ENCODE measurements around the gene COG7.

- no peak for TF ChIP-seq EZH2 (IDR thresholded peaks at IDR 0.05; ENCODE audit: low read length)
- TF ChIP-seq, protein P1, sequence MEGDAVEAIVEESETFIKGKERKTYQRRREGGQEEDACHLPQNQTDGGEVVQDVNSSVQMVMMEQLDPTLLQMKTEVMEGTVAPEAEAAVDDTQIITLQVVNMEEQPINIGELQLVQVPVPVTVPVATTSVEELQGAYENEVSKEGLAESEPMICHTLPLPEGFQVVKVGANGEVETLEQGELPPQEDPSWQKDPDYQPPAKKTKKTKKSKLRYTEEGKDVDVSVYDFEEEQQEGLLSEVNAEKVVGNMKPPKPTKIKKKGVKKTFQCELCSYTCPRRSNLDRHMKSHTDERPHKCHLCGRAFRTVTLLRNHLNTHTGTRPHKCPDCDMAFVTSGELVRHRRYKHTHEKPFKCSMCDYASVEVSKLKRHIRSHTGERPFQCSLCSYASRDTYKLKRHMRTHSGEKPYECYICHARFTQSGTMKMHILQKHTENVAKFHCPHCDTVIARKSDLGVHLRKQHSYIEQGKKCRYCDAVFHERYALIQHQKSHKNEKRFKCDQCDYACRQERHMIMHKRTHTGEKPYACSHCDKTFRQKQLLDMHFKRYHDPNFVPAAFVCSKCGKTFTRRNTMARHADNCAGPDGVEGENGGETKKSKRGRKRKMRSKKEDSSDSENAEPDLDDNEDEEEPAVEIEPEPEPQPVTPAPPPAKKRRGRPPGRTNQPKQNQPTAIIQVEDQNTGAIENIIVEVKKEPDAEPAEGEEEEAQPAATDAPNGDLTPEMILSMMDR (optimal IDR thresholded peaks at IDR 0.05 in 1 of 3, IDR thresholded peaks at IDR 0.05 in 1 of 3, conservative IDR thresholded peaks at IDR 0.05 in 1 of 3; ENCODE audit: extremely low read depth in 1 of 3, insufficient read depth in 2 of 3, low read length in 3 of 3) = no peak
These were observed 43.5 kb downstream of the COG7 start for GRCh38 chr16:23409522-23409921.

Data from keratinocyte (primary cell).